ENCODE measurements around the gene ACAD9. TPM values are rescaled to one million over a fixed set of nuclear protein-coding genes. Genes with fewer than 3 reads are reported as not detected.
"Not testable (repeated sequence)": the region's sequence is repeated elsewhere in the genome, so short reads cannot be mapped to it uniquely, and the experiment has no call there.

ACAD9 gene
- total RNA-seq, 1 experiment from 2014 or later: 94.1 TPM

DNA sequence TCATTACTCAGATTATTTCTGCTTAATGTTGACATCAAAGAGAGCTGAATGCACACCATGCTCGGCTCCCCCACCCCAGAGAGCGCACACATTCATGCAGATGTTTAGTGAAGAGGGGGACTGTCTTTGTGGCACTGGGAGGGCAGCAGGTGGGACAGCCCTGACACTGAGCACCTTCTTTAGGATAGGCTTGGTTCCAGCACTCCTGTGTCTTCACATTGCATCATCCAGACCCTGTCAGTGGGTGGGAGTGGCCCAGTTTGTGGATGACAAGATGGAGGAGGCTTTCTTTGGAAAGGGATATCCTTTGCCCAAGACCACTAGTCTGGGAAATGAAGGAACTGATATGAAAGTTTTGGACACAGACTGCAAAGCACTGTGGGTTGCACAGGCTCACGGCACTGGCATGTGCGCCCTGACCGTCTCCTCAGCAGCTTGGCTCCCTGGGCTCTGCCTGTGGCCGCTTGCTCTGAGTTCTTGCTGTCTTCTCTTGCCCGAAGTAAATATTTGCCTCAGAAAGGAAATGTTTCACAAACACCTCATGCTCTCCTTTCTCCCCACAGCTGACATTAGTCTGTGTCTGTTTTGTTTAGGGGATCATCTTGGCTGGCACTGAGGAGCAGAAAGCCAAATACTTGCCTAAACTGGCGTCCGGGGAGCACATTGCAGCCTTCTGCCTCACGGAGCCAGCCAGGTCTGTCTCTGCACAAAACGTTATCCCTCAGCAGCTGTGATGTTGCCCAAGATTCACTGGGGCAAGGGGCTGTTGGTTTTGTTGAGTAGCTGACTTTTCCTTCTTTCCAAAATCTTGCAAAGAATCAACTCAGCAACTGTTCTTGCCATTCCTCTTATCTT, 16.6 kb downstream of the ACAD9 start:
- DNase-seq (ENCODE audit: low spot score): no peak

DNA sequence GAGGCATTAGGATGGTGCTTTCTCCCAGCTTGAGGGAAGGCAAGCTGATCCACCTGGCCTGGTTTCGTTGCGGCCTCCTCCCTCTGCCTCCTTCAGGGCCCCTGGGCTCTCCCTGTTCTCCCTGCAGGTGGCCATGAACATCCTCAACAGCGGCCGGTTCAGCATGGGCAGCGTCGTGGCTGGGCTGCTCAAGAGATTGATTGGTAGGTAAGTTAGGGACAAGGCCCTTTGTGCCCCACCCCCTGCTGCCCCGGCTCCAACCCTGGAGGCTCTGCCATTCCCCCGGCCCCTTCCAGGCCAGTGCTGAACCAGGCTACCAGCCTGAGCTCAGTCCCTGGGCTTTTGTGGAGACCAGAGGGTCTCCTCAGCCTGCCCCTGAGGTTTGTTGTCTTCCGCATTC, 23.0 kb downstream of the ACAD9 start:
- no peak for DNase-seq (ENCODE audit: low spot score)

DNA sequence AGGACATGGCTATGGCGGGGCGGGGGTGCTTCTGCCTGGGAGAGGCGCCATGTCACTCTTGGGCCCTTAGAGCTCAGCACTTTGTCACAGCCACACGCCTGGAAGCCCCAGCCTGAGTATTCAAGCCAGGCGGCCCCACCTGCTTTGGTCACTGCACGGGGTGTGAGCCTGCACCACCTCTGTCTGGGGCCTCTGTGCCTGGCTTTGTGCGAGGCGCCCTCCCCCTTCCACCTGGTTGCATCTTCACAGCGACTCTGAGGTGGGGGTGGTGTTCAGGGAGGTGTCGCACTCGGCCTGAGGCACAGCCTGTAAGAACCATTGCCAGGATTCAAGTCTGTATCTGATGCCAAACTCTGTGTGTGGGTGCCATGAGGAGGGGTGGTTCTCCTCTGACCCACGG, 24.1 kb downstream of the ACAD9 start:
- DNase-seq (ENCODE audit: low spot score): no peak

GRCh38 chr3:128906031-128906803, 26.8 kb downstream of the ACAD9 start:
- no peak for DNase-seq (ENCODE audit: low spot score)

DNA sequence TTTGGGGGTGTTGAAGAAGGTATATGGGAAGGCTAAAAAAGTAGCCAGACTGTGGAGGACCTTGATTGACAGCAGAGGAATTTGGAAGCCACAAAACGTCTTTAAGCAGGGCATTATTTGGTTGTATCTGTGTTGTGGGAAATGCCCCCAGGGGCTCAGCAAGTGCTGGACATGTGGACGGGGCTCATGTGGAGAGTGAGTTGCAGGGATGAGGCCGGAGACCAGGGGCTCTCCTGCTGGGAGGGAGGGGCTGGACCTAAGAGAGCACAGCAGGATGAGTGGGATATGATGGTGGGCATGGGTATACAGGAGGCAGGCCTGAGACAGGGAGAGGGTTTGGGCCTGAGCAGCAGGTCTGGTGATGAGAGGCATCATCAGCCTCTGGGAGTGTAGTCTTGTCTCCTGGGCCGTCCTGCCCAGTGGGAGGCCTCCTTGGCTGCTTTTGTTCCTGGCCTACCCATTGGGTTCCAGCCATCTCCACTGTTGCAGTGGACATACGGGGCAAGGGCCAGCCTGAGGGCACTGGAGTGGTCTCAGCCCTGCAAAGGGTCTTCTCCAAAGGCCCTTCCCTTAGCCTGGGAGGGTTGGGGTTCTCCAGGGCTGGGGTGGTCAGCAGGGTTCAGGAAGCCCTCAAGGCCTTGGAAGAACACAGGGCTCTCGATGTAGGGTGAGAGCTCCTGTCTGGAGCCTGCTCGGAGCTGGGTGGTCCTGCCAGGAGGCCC, 27.5 kb downstream of the ACAD9 start:
- no peak for DNase-seq (ENCODE audit: low spot score)

DNA sequence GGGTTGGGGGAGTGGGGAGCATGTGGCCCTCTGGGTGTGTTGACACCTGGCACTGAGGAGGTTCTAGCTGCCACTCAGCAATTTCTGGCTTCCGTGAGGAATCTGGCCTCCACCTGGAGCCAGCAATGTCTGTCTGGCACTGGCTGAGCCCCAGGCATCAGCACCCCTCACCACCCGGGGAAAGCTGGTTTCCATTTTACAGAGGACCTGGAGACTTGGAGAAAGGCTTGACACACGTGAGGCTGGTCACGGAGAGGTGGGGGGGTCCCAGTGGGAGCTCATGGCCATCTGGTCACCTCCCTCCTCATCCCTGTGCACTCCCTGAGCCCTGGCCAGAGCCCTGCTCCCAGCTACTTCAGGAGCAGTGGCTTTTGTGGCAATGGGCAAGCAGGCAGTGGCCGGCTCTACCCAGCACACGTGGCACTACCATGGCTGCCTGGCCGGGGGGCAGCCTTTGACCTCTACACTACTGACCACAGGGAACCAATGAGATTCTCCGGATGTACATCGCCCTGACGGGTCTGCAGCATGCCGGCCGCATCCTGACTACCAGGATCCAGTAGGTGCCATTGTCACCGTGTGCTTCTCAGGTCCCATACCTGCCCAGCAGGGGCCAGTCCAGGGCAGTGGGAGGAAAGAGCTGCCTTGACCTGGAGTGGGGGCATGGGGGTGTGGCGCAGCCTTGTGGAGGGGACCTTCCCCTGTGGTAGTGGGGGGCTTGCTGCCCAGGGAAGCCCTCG, 28.5 kb downstream of the ACAD9 start:
- no peak for DNase-seq (ENCODE audit: low spot score)

GRCh38 chr3:128908951-128909350, 29.5 kb downstream of the ACAD9 start:
- DNase-seq (ENCODE audit: low spot score): no peak

DNA sequence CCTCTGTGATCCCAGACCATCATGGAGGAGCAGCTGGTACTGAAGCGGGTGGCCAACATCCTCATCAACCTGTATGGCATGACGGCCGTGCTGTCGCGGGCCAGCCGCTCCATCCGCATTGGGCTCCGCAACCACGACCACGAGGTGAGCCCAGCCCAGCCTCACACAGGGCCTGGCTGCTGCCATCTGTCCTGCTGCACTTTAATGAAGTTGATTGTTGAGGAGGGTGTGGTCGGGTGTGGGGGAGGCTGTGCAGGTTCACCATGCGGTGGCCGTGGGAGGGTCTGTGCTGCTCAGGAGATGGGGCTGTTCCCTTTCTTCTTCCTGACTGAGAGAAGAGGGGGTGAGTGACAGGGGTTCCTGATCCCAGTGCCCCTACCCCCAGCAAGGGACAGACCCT, 30.6 kb downstream of the ACAD9 start:
- DNase-seq (ENCODE audit: low spot score): no peak

- DNase-seq (ENCODE audit: low spot score): no peak
These were observed 32.5 kb downstream of the ACAD9 start for GRCh38 chr3:128911911-128912310.

DNA sequence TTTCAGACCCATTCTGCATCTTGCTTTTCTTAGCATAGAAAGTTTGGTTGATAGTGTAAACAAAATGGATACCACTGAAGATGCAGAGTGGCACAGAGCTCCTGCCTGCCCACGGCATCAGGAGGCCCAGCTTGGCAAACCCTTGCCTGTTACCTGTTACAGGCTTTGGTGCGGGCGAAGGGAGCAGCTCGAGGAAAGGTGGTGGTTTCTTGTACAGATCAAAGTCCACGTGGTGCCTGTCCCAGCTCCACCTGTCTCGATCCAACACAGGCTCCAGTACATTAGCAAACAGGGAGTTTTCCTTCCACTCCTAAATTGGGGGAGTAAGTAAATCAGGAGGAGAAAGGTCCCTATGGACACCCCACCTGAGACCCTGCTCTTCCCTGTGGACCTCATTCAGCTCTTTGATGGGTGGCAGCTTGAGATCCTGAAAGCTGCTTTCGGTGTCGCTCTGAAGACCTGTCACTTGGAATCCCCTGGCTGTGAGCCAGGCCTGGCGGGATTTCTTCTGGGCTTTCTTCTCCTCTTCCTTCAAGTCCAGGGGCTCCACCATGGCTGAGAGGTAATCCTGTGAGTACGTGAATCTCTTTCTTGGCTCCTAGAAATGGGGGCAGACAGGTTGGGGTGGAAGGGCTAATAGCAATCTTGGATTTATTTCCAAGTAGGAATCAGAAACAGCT, 35.7 kb downstream of the ACAD9 start:
- DNase-seq (ENCODE audit: low spot score): peak; percentile 53

DNA sequence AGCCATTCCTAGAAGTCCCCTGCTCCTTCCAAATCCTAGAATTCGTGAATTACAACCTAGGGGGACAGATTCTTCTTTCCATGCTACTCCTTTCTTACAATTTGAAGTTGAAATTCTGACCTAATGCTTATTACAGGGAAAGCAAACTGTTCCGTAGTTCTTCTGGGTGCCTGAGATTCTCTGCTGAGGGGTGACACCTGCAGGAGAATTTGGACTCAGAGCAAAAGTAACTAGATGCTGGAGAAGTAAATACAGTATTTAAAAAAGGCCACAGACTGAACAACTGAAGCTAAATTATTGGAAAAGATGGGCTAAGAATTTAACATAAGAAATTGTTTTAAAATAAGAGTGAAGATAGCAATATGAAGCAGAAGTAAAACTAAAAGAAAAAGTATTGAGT, 37.9 kb downstream of the ACAD9 start:
- DNase-seq (ENCODE audit: low spot score): no peak

GRCh38 chr3:128919988-128920387, 40.6 kb downstream of the ACAD9 start:
- DNase-seq (ENCODE audit: low spot score): no peak

GRCh38 chr3:128922804-128923459, 43.5 kb downstream of the ACAD9 start:
- no peak for DNase-seq (ENCODE audit: low spot score)

- DNase-seq (ENCODE audit: low spot score): no peak
These were observed 44.2 kb downstream of the ACAD9 start for GRCh38 chr3:128923576-128923975.

GRCh38 chr3:128923986-128924385, 44.6 kb downstream of the ACAD9 start:
- DNase-seq (ENCODE audit: low spot score): not testable (repeated sequence)

GRCh38 chr3:128929364-128929763, 49.9 kb downstream of the ACAD9 start:
- DNase-seq (ENCODE audit: low spot score): no peak

GRCh38 chr3:128931046-128931445, 51.6 kb downstream of the ACAD9 start:
- no peak for DNase-seq (ENCODE audit: low spot score)

GRCh38 chr3:128932516-128933212, 53.2 kb downstream of the ACAD9 start:
- no peak for DNase-seq (ENCODE audit: low spot score)

DNA sequence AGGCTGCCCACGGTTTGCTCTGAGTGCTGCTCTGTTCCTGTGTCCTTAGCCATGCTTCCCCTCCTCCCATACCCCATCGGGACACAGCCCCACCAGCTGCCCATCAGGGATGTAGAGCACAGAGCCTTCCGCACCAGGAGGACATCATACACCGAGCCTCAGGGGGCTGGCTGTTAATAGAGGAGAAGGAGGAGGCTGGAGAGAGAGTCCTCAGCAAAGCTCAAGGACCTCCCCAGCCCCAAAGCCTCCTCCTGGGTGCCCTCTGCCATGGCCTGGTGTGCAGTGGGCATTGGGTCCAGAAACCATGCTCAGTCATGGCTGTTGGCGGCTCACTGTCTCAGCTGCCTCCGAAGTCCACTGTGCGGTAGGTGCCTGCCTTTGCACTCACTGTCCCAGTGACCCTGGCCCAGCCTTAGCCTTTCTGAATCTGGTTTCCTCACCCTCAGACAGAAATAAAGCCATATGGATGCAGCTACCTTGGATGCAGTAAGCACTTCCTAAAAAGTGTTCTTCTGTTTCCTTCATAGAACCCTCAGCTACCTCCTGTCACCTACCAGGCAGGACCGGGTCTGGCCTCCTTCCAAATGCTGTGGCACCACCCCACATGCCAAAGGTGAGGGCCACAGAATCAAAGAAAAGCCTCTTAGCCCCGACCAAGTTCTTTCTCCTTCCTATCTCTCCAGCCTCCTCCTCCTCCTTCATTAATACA, 53.9 kb downstream of the ACAD9 start:
- DNase-seq (ENCODE audit: low spot score): peak; percentile 46

All from HT-29 (cell line).